HG02970 (cell line): Measurements from ENCODE around the gene SMG9.
"Not testable (repeated sequence)": the region's sequence is repeated elsewhere in the genome, so short reads cannot be mapped to it uniquely, and the experiment has no call there.

ENCODE experiments used
- ATAC-seq: cut with Tn5 transposase; IDR thresholded peaks from one replicate; pipeline ENCODE4 v1.9.1; 2021; ENCODE audit warnings: mild to moderate bottlenecking, moderate library complexity, moderate number of reproducible peaks; ENCODE audit not compliant: unreplicated experiment, low FRiP score

The SMG9 gene

GRCh38 chr19:43780706-43781525 lies 26.2 kb upstream of the SMG9 start, which contains the start of gene KCNN4:
Gene KCNN4, minus strand, starts transcription at chr19:43780973. Its CDS starts 112 bp downstream, at chr19:43780861.
- ATAC-seq: no peak

DNA sequence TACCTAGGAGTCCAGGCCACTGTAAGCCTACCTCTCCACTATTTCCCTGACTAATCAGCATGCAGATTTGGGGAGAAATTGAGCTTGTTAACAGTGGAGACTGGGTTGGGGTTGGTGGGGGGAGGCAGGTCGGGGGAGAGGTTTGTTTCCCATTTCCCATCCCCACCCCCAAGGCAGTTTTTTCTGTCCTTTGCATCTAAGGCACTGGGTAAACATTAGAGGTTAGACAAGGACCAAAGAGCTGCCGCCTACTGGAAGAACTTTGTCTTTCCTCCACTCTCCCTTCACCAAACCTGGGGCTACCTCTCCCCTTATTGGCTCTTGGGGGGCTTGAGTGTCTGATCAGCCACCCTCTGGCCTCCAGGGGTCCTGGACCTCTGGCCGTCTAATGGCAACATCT lies 25.1 kb upstream of the SMG9 start:
- ATAC-seq: no peak

DNA sequence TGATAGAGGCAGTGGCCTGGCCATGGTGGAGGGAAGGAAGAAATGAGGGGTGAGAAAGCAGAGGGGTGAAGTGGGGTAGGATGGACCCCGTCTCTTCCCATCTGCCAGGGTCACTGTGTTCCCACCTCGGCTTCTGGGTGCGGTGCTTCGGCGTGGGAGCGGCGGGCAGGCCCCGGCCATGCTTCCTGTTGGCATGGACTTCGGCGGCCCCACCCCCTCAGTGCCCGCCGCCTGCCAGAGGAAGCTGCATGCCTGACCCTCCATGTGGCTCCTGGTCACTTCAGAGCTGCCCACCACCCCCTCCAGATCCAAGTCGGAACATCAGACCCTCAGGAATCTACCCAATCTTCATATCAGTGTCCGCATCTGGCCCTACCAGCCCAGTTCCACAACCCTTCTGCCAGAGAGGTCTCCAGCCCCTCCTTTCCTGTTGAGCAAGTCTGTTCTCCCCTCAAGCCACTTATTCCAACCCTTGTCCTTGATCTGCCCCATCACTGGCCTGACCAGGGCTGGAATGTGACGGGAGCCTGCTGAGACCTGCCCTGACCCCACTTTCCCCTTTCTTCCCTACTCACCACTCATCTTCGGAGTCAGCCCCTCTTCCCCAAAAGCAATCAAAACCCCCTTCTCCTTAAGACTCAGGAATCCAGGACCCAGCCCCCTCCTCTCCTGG lies 24.5 kb upstream of the SMG9 start:
- no peak for ATAC-seq

DNA sequence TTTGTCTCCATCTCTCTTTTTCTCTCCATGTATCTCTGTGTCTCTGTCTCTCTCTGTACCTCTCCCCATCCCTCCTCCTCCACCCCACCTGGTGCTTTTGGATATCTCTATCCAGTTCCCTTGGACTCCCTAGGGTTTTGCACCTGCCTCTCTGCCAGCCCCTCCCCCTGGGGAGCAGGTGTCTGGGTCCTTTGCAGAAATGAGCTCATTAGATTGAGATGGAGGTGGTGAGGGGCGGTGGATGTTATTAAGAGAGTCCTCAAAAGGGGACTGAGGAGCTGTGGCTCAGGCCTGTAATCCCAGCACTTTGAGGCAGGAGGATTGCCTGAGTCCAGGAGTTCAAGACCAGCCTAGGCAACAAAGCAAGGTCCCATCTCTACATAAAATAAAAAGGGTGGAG lies 23.9 kb upstream of the SMG9 start:
- ATAC-seq: no peak

GRCh38 chr19:43777163-43777695 lies 22.5 kb upstream of the SMG9 start:
- ATAC-seq: no peak

GRCh38 chr19:43776286-43776685 lies 21.5 kb upstream of the SMG9 start:
- ATAC-seq: no peak

GRCh38 chr19:43775299-43775890 lies 20.6 kb upstream of the SMG9 start:
- no peak for ATAC-seq

GRCh38 chr19:43774940-43775258 lies 20.1 kb upstream of the SMG9 start:
- not testable (repeated sequence) for ATAC-seq

GRCh38 chr19:43774103-43774939 lies 19.6 kb upstream of the SMG9 start:
- no peak for ATAC-seq

DNA sequence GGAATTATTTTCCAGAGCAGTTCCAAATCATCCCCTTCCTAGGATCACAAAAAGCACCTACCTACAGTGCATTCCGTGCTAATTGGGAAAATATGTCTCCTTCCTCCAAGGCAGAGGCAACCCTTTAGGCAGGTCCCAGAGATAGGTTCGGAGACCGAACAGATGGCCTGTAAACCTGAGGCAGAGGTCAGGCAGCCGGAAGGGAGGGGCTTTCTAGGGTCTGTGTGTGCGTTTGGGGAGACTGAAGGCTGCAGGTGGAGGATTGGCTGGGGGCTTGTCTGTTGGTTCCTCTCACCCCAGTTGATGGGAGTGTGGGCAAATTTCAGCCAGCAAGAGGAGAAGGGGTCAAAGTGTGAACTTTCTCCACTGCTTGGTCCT lies 19.0 kb upstream of the SMG9 start:
- no peak for ATAC-seq

DNA sequence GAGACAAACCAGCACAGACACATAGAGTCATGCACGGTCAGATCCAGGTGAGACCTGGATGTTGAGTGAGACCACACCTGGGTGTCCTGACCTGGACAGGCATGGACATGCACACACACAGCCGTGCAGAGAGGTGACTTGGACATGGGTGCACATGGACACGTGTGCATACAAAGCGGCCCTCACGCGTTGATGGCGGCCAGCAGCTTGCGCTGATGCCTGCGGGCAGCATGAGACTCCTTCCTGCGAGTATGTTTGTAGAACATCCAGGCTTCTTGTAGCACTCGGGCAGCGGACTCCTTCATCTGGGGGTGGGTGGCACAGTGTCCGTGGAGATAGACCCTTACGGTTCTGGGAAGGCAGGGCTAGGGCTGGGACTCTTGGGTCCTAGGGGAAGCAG lies 14.5 kb upstream of the SMG9 start:
- no peak for ATAC-seq

DNA sequence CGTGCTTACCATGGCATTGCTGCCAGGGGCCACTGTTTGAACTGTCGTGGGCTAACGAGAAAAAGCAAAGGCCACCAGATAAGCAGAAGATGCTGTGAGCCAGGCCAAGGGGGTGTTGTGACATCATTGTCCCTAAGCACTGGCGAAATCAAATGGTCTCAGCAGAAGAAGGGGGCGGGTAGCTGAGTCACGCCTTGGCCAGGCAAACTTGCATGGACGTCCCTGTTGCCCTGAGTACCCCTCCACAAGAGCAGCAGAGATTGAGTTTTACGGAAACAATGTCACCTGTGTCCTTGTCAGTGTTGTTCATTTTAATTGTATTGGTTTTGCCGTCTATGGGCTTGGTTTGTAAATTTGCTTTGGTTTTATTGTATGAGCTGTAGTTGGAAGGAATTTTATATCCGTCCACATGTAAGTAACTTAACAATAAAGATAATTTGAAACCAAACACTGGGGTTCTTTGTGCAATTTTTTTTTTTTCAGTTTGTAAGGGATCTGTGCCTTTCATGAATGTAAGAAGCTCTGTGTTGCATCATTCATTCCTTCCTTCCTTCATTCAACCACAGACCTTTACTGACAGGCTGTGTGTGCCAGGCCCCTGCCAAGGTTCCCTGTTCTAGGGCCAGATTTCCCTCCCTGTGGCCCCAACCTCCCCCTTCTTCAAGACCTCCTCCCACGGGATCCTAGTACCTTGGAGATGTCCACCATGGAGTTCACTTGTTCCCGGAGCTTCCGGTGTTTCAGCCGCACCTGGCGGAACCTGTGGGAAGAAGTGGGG lies 13.7 kb upstream of the SMG9 start:
- ATAC-seq: no peak

DNA sequence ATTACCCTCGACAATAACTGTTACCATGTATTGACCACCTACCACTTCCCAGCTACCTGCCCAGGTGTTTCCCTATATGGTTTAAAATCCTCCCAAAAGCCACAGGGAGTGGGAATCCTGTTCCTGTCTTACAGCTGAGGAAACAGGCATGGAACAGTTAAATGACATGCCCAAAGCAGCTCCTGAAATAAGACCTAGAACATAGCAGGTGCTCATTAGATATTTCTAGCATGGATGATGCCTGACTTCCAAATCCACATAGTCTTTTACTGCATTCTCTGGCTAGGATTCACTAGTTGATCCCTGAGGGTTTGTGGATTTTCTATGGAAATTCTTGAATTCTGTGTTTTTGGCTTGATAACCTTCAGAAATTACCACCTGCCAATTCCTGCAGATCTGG lies 13.1 kb upstream of the SMG9 start:
- no peak for ATAC-seq

- no peak for ATAC-seq
These were observed 12.6 kb upstream of the SMG9 start for GRCh38 chr19:43767316-43767715.

DNA sequence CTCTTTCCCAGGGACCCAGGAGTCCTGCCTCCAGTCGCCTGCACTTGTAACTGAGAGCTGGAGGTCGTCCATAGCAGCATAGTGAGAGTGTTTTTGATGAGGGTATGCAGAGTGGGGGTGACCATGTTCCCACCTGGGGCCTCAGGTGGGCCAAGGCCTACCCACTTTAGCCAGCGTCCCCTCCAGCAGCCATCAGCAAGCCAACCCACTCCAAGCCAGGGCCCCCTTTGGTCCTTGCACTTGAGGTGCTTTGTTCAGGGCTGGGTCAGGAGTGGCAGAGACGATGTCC lies 11.9 kb upstream of the SMG9 start:
- ATAC-seq: no peak

GRCh38 chr19:43765109-43765876 lies 10.5 kb upstream of the SMG9 start:
- peak; percentile 56 for ATAC-seq

GRCh38 chr19:43764684-43765083 lies 9.9 kb upstream of the SMG9 start:
- ATAC-seq: not testable (repeated sequence)

DNA sequence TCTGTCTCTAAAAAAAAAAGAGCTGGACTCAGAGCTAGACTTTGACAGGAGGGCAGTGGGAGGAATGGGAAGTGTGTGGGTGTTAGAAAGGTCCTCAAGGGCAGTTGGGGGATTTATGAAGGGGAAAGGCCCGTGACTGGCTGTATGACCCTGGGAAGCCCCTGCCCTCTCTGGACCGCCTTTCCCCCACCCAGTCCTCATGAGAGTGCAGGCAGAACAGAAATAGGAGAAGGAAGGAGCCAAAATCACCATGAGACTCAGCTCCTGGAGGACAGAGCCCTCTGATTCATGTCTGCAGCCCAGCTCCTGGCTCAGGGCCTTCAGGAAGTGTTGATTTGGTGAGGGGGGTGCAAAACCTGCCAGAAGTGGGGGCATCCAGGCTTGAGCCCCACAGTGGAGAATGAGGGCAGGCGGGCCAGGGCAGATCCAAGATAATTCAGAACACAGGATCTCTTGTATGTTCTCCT lies 8.7 kb upstream of the SMG9 start:
- ATAC-seq: no peak

- no peak for ATAC-seq
These were observed 8.1 kb upstream of the SMG9 start for GRCh38 chr19:43762814-43763213.
